H1 (cell line): ENCODE data around the gene STK11IP. TPM values are rescaled to one million over a fixed set of nuclear protein-coding genes. Genes with fewer than 3 reads are reported as not detected.
"Not testable (repeated sequence)": the region's sequence is repeated elsewhere in the genome, so short reads cannot be mapped to it uniquely, and the experiment has no call there.

Source experiments
- CTCF ChIA-PET: fragments of 300-600 bp; sonication (Branson Sonifier 250); formaldehyde crosslinking; loops from one replicate; lab custom pipeline; 2021; ENCODE audit not compliant: partially characterized antibody; lab: Charles Lee
- POLR2A ChIA-PET: fragments of 300-600 bp; sonication (Branson Sonifier 250); formaldehyde crosslinking; loops from one replicate; lab custom pipeline; 2021; ENCODE audit warnings: inconsistent platforms; ENCODE audit not compliant: partially characterized antibody; lab: Charles Lee
- DNase-seq, 2 experiments: peaks; one replicate each; pipeline versions ENCODE4 v3.0.0 to v3.0.0-alpha.2; 2010 to 2022; ENCODE audit warnings: low spot score in 2 of 2, low read depth in 1 of 2, mixed read lengths in 1 of 2
- FAIRE-seq: peaks from 2 replicates; lab custom pipeline; 2011; peaks lifted over from hg19 to GRCh38; lab: Jason Lieb, UNC
- H2AFZ ChIP-seq: 2 replicates; pipeline ENCODE4 v1.8.1; 2012; ENCODE audit warnings: low read length, inconsistent platforms
- H2AK5ac ChIP-seq: 2 replicates; pipeline ENCODE4 v1.6.1; 2013; ENCODE audit warnings: low read depth, low read length
- H2BK120ac ChIP-seq: replicated peaks from 2 replicates; pipeline ENCODE3; 2013; ENCODE audit warnings: low read depth, low read length, inconsistent platforms
- H2BK12ac ChIP-seq: 2 replicates; pipeline ENCODE4 v1.6.1; 2013; ENCODE audit warnings: low read depth, low read length
- H2BK15ac ChIP-seq: 2 replicates; pipeline ENCODE4 v1.6.1; 2013; ENCODE audit warnings: low read length
- H2BK20ac ChIP-seq: 2 replicates; pipeline ENCODE4 v1.6.1; 2013; ENCODE audit warnings: low read length
- H2BK5ac ChIP-seq: 2 replicates; pipeline ENCODE4 v1.6.1; 2013; ENCODE audit warnings: low read depth, low read length
- H3K14ac ChIP-seq: 2 replicates; pipeline ENCODE4 v1.6.1; 2013; ENCODE audit warnings: inconsistent platforms; ENCODE audit not compliant: insufficient read length
- H3K18ac ChIP-seq: 2 replicates; pipeline ENCODE4 v1.6.1; 2013; ENCODE audit warnings: low read length; ENCODE audit errors: extremely low read depth
- H3K23ac ChIP-seq: 2 replicates; pipeline ENCODE4 v1.6.1; 2013; ENCODE audit warnings: inconsistent platforms; ENCODE audit not compliant: insufficient read length
- H3K23me2 ChIP-seq: 2 replicates; pipeline ENCODE4 v1.6.1; 2013; ENCODE audit warnings: low read depth, low read length
- H3K27ac ChIP-seq: 2 replicates; pipeline ENCODE4 v1.6.1; 2011; ENCODE audit warnings: low read depth, low read length, inconsistent platforms
- H3K27me3 ChIP-seq, 4 experiments: replicated peaks in 1 of 4; 1 replicate in 1 of 4; 2 replicates in 3 of 4; pipeline versions ENCODE4 v1.6.1 to v1.8.1; 2011 to 2013; ENCODE audit warnings: low read length in 3 of 4, mild to moderate bottlenecking in 3 of 4, inconsistent platforms in 2 of 4, mixed read lengths in 2 of 4, moderate library complexity in 1 of 4; ENCODE audit not compliant: control insufficient read depth in 3 of 4, insufficient read depth in 3 of 4; ENCODE audit errors: extremely low read depth in 1 of 4
- H3K36me3 ChIP-seq, 4 experiments: 2 replicates each; pipeline versions ENCODE4 v1.6.1 to v1.8.1; 2011 to 2013; ENCODE audit warnings: mild to moderate bottlenecking in 4 of 4, low read length in 3 of 4, moderate library complexity in 2 of 4, control low read depth in 1 of 4, inconsistent platforms in 1 of 4; ENCODE audit not compliant: insufficient read depth in 4 of 4, control insufficient read depth in 2 of 4
- H3K4ac ChIP-seq: replicated peaks from 2 replicates; pipeline ENCODE3; 2013; ENCODE audit warnings: low read length, low read depth, mixed read lengths, inconsistent platforms; ENCODE audit not compliant: insufficient read length
- H3K4me1 ChIP-seq, 4 experiments: replicated peaks in 1 of 4; 1 replicate in 1 of 4; 2 replicates in 3 of 4; pipeline versions ENCODE4 v1.6.1 to v1.8.1; 2011 to 2013; ENCODE audit warnings: low read length in 3 of 4, inconsistent platforms in 2 of 4, mixed read lengths in 1 of 4; ENCODE audit not compliant: insufficient read depth in 4 of 4, control insufficient read depth in 3 of 4
- H3K4me2 ChIP-seq, 2 experiments: 2 replicates each; pipeline versions ENCODE4 v1.6.1 to v1.8.1; 2011 to 2013; ENCODE audit warnings: low read depth in 2 of 2, low read length in 2 of 2, control low read depth in 1 of 2, inconsistent platforms in 1 of 2, mild to moderate bottlenecking in 1 of 2; ENCODE audit not compliant: insufficient read depth in 1 of 2
- H3K4me3 ChIP-seq, 4 experiments: fragments of 200-600, 300-600 bp in 1 of 4; sonication (generic), shearing (Covaris generic), sonication (Bioruptor Twin) in 1 of 4; 2 replicates each; pipeline versions ENCODE4 v1.5.1 to v1.8.1; 2011 to 2016; ENCODE audit warnings: low read length in 4 of 4, low read depth in 3 of 4, control low read depth in 2 of 4, inconsistent platforms in 2 of 4, mild to moderate bottlenecking in 2 of 4, mixed read lengths in 1 of 4, moderate library complexity in 1 of 4; ENCODE audit not compliant: insufficient read depth in 2 of 4; ENCODE audit errors: extremely low read depth in 1 of 4
- H3K56ac ChIP-seq: replicated peaks from 2 replicates; pipeline ENCODE3; 2013; ENCODE audit warnings: low read depth, mild to moderate bottlenecking, mixed read lengths, low read length, inconsistent platforms; ENCODE audit not compliant: insufficient read length
- H3K79me1 ChIP-seq: 2 replicates; pipeline ENCODE4 v1.6.1; 2013; ENCODE audit warnings: low read depth, low read length, control low read depth
- H3K79me2 ChIP-seq, 2 experiments: 2 replicates each; pipeline versions ENCODE4 v1.6.1 to v1.8.1; 2012 to 2013; ENCODE audit warnings: low read length in 2 of 2, mild to moderate bottlenecking in 2 of 2, inconsistent platforms in 1 of 2; ENCODE audit not compliant: insufficient read depth in 2 of 2, control insufficient read depth in 1 of 2
- H3K9ac ChIP-seq, 4 experiments: replicated peaks in 1 of 4; 1 replicate in 1 of 4; 2 replicates in 3 of 4; pipeline versions ENCODE4 v1.6.1 to v1.8.1; 2011 to 2013; ENCODE audit warnings: low read depth in 3 of 4, low read length in 3 of 4, control low read depth in 2 of 4, mild to moderate bottlenecking in 2 of 4, moderate library complexity in 2 of 4, inconsistent platforms in 1 of 4; ENCODE audit errors: extremely low read depth in 1 of 4
- H3K9me3 ChIP-seq, 2 experiments: 2 replicates each; pipeline versions ENCODE4 v1.6.1 to v1.8.1; 2012 to 2013; ENCODE audit warnings: mild to moderate bottlenecking in 2 of 2, moderate library complexity in 2 of 2, control low read depth in 1 of 2, inconsistent platforms in 1 of 2, low read depth in 1 of 2, low read length in 1 of 2, mixed read lengths in 1 of 2; ENCODE audit not compliant: insufficient read depth in 2 of 2
- H4K20me1 ChIP-seq, 2 experiments: replicated peaks in 1 of 2; 2 replicates each; pipeline versions ENCODE3 to v1.8.1; 2011 to 2013; ENCODE audit warnings: inconsistent platforms in 2 of 2, low read length in 2 of 2, mild to moderate bottlenecking in 1 of 2; ENCODE audit not compliant: insufficient read depth in 2 of 2, control insufficient read depth in 1 of 2
- H4K5ac ChIP-seq: 2 replicates; pipeline ENCODE4 v1.6.1; 2013; ENCODE audit warnings: low read length, low read depth, mixed read lengths, inconsistent platforms; ENCODE audit not compliant: insufficient read length
- H4K8ac ChIP-seq: 2 replicates; pipeline ENCODE4 v1.8.0; 2013; ENCODE audit warnings: mild to moderate bottlenecking, moderate library complexity, low read length, inconsistent platforms; ENCODE audit not compliant: insufficient read depth; ENCODE audit errors: extremely low read depth
- H4K91ac ChIP-seq: replicated peaks from 2 replicates; pipeline ENCODE3; 2013; ENCODE audit warnings: low read length, mixed read lengths, inconsistent platforms; ENCODE audit not compliant: insufficient read length
- WGBS, 2 experiments: shearing (Covaris generic) in 1 of 2; methylation state at CpG; one replicate each; pipeline versions ENCODE4 v1.1.6 to v1.1.7; 2013 to 2015; ENCODE audit warnings: low lambda C conversion rate in 2 of 2, mixed read lengths in 2 of 2, inconsistent platforms in 1 of 2, low coverage in 1 of 2, missing lambda C conversion rate in 1 of 2; ENCODE audit not compliant: insufficient replicate concordance in 2 of 2, insufficient coverage in 1 of 2, insufficient read length in 1 of 2; ENCODE audit errors: extremely low coverage in 1 of 2, missing lambda C conversion rate in 1 of 2; 5-methylcytosine and 5-hydroxymethylcytosine counted together
- polyA plus RNA-seq, 7 experiments: library from polyadenylated mRNA; depleted of rRNA in 3 of 7; stranded (reverse) in 5 of 7; unstranded in 2 of 7; fragments of >200 nt in 5 of 7; fragments of 200-250 nt in 2 of 7; gene quantifications; 1 replicate in 5 of 7; 2 replicates in 1 of 7; 4 replicates in 1 of 7; pipeline versions ENCODE4 v1.2.1 to v1.2.3, GENCODE V29; 2011 to 2013; ENCODE audit warnings: missing spikeins in 2 of 7, mixed read lengths in 2 of 7
- total RNA-seq: library from RNA; stranded (reverse); fragmentation: NEBNext Ultra II Directional; extraction: Animal tissue kit (Norgen Biotek cat#: 25700); gene quantifications from 2 replicates; pipeline ENCODE4 v1.2.1, GENCODE V29; 2021

Gene STK11IP
- total and polyA plus RNA-seq, 2 of the 8 experiments (the other 6 are each of a cell fraction or from before 2014, with no cell fraction given): 18.5 to 29.6 TPM

GRCh38 chr2:219651656-219652055 is 54.0 kb downstream of the STK11IP start:
- DNase-seq, H2AFZ ChIP-seq, H3K4me1 ChIP-seq, H2BK5ac ChIP-seq, H2BK20ac ChIP-seq, H3K27me3 ChIP-seq, H4K8ac ChIP-seq, H3K36me3 ChIP-seq, H3K18ac ChIP-seq, H3K4me2 ChIP-seq, H3K4ac ChIP-seq, H3K79me1 ChIP-seq, H3K79me2 ChIP-seq, H4K20me1 ChIP-seq, H4K91ac ChIP-seq, H2BK12ac ChIP-seq, H4K5ac ChIP-seq, H2BK120ac ChIP-seq, H3K27ac ChIP-seq, H3K9ac ChIP-seq, H3K23me2 ChIP-seq, FAIRE-seq, H2AK5ac ChIP-seq, H3K56ac ChIP-seq, H3K23ac ChIP-seq, H2BK15ac ChIP-seq, H3K4me3 ChIP-seq, H3K14ac ChIP-seq, H3K9me3 ChIP-seq: not testable (repeated sequence)
- CTCF ChIA-PET: interaction anchor here (0.9 to 5.2 kb wide), 8 partner anchors 8 to 108 kb away, joined by 3 to 34 read pairs (median 5); partner anchors contain the start of genes CHPF and TMEM198
- POLR2A ChIA-PET: interaction anchor here (0.6 to 1.0 kb wide), 4 partner anchors 11 to 114 kb away, joined by 3 to 4 read pairs (median 3); no protein-coding TSS in a partner anchor
- WGBS, 2 experiments: 70% methylated on average over 6 of the region's 6 CpGs; no CpG with 5 or more reads in 1 of the 2 experiments
